ENCODE data around the gene BABAM2.
"Not testable (repeated sequence)": the region's sequence is repeated elsewhere in the genome, so short reads cannot be mapped to it uniquely, and the experiment has no call there.

The BABAM2 gene

GRCh38 chr2:28098501-28099225, 208.1 kb downstream of the BABAM2 start:
- DNase-seq (ENCODE audit: low read depth in 2 of 2) = no peak
- TF ChIP-seq CTCF (IDR thresholded peaks at IDR 0.05; ENCODE audit: low read depth, low read length) = no peak
- H3K4me3 ChIP-seq (replicated peaks in 1 of 2; ENCODE audit: low read depth in 2 of 2, low read length in 2 of 2) = no peak overlapping the region

- H3K4me3 ChIP-seq (replicated peaks in 1 of 2; ENCODE audit: low read depth in 2 of 2, low read length in 2 of 2) = no peak overlapping the region
- peak in 1 of 2 donors; percentile 47 for DNase-seq (ENCODE audit: low read depth in 2 of 2)
- TF ChIP-seq CTCF (IDR thresholded peaks at IDR 0.05; ENCODE audit: low read depth, low read length) = no peak
Observed at GRCh38 chr2:28101123-28101522, 210.6 kb downstream of the BABAM2 start.

GRCh38 chr2:28101892-28102291, 211.4 kb downstream of the BABAM2 start:
- no peak for TF ChIP-seq CTCF (IDR thresholded peaks at IDR 0.05; ENCODE audit: low read depth, low read length)
- H3K4me3 ChIP-seq (replicated peaks in 1 of 2; ENCODE audit: low read depth in 2 of 2, low read length in 2 of 2) = no peak overlapping the region
- DNase-seq (ENCODE audit: low read depth in 2 of 2) = peak; percentile 56

- no peak for TF ChIP-seq CTCF (IDR thresholded peaks at IDR 0.05; ENCODE audit: low read depth, low read length)
- peak; percentile 81 to 87 for DNase-seq (ENCODE audit: low read depth in 2 of 2)
Observed at GRCh38 chr2:28102455-28102874, 211.9 kb downstream of the BABAM2 start.

GRCh38 chr2:28103611-28104010, 213.1 kb downstream of the BABAM2 start:
- TF ChIP-seq CTCF (IDR thresholded peaks at IDR 0.05; ENCODE audit: low read depth, low read length) = no peak
- DNase-seq (ENCODE audit: low read depth in 2 of 2) = no peak
- H3K4me3 ChIP-seq (replicated peaks in 1 of 2; ENCODE audit: low read depth in 2 of 2, low read length in 2 of 2) = no peak overlapping the region

More at GRCh38 chr2:28102455-28102874, 211.9 kb downstream of the BABAM2 start:
- H3K4me3 ChIP-seq (replicated peaks in 1 of 2; ENCODE audit: low read depth in 2 of 2, low read length in 2 of 2) = no peak overlapping the region

GRCh38 chr2:28108143-28108542, 217.6 kb downstream of the BABAM2 start:
- peak in 1 of 2 donors; percentile 38 for DNase-seq (ENCODE audit: low read depth in 2 of 2)
- TF ChIP-seq CTCF (IDR thresholded peaks at IDR 0.05; ENCODE audit: low read depth, low read length) = no peak
- no peak overlapping the region for H3K4me3 ChIP-seq (replicated peaks in 1 of 2; ENCODE audit: low read depth in 2 of 2, low read length in 2 of 2)

- not testable (repeated sequence) for H3K4me3 ChIP-seq (replicated peaks in 1 of 2; ENCODE audit: low read depth in 2 of 2, low read length in 2 of 2); DNase-seq (ENCODE audit: low read depth in 2 of 2)
Observed at GRCh38 chr2:28113771-28114170, 223.2 kb downstream of the BABAM2 start.

Measured in cardiac fibroblast (primary cell).